ENCODE data around the gene HIVEP3. TPM values are rescaled to one million over a fixed set of nuclear protein-coding genes. Genes with fewer than 3 reads are reported as not detected.

HIVEP3 gene
- total RNA-seq, 4 donors from 2014 or later, result 3.2 to 11.0 (median 4.2) TPM

- intact Hi-C loops (cut with DNase I), result no loop called here
- 94 to 100% methylated on average over 2 of the region's 2 CpGs for WGBS, 2 donors
Measured at GRCh38 chr1:41566969-41567368, 351.8 kb downstream of the HIVEP3 start.

GRCh38 chr1:41566274-41566885 is 352.3 kb downstream of the HIVEP3 start:
- Histone ChIP-seq H3K27ac (no peak overlapping the region), H3K9me3 (no peaks in the 10 kb centered on the region), H3K4me3 (no peak overlapping the region), H3K27me3 (no peaks in the 10 kb centered on the region), H3K36me3 (peaks cover 0 to 20% (median 0%) of the 10 kb centered on the region in 3 donors), H3K4me1 (no peaks in the 10 kb centered on the region)
- TF ChIP-seq CTCF (IDR thresholded peaks at IDR 0.05) (no peak), POLR2A (IDR thresholded peaks at IDR 0.05) (no peak)
- WGBS, 2 donors, result 90 to 92% methylated on average over 4 to 5 of the region's 5 CpGs
- intact Hi-C loops (cut with DNase I), result no loop called here
- DNase-seq, result no peak

More at GRCh38 chr1:41566969-41567368, 351.8 kb downstream of the HIVEP3 start:
- no peaks in the 10 kb centered on the region for H3K4me1 ChIP-seq
- TF ChIP-seq POLR2A (IDR thresholded peaks at IDR 0.05) (no peak), CTCF (IDR thresholded peaks at IDR 0.05) (no peak)
- no peaks in the 10 kb centered on the region for H3K9me3 ChIP-seq
- no peak overlapping the region for H3K27ac ChIP-seq
- peaks cover 0 to 19% (median 0%) of the 10 kb centered on the region in 3 donors for H3K36me3 ChIP-seq
- no peaks in the 10 kb centered on the region for H3K27me3 ChIP-seq
- H3K4me3 ChIP-seq, result no peak overlapping the region
- DNase-seq, result no peak

GRCh38 chr1:41564741-41565475 is 353.8 kb downstream of the HIVEP3 start:
- no peak overlapping the region for H3K4me3 ChIP-seq
- DNase-seq, result no peak
- H3K27me3 ChIP-seq, result no peaks in the 10 kb centered on the region
- H3K36me3 ChIP-seq, result peaks cover 0 to 34% (median 0%) of the 10 kb centered on the region in 3 donors
- no peaks in the 10 kb centered on the region for H3K9me3 ChIP-seq
- WGBS, 2 donors, result 92 to 93% methylated on average over 9 of the region's 9 CpGs
- no peak overlapping the region for H3K27ac ChIP-seq
- intact Hi-C loops (cut with DNase I), result no loop called here
- H3K4me1 ChIP-seq, result no peaks in the 10 kb centered on the region
- TF ChIP-seq CTCF (IDR thresholded peaks at IDR 0.05), result no peak
- no peak for TF ChIP-seq POLR2A (IDR thresholded peaks at IDR 0.05)

- Histone ChIP-seq H3K27me3 (no peaks in the 10 kb centered on the region), H3K4me1 (no peaks in the 10 kb centered on the region), H3K4me3 (no peak overlapping the region), H3K9me3 (no peaks in the 10 kb centered on the region), H3K36me3 (peaks cover 0 to 29% (median 0%) of the 10 kb centered on the region in 3 donors), H3K27ac (no peak overlapping the region)
- no peak for TF ChIP-seq CTCF (IDR thresholded peaks at IDR 0.05)
- no peak for TF ChIP-seq POLR2A (IDR thresholded peaks at IDR 0.05)
- no peak for DNase-seq
- intact Hi-C loops (cut with DNase I), result no loop called here
Measured at GRCh38 chr1:41562328-41562727, 356.4 kb downstream of the HIVEP3 start.

GRCh38 chr1:41560931-41561330 is 357.8 kb downstream of the HIVEP3 start:
- peaks cover 0 to 6% (median 0%) of the 10 kb centered on the region in 3 donors for H3K9me3 ChIP-seq
- DNase-seq, result no peak
- H3K27ac ChIP-seq, result no peak overlapping the region
- no peak overlapping the region for H3K4me3 ChIP-seq
- no peaks in the 10 kb centered on the region for H3K4me1 ChIP-seq
- H3K27me3 ChIP-seq, result no peaks in the 10 kb centered on the region
- WGBS, 2 donors, result 75 to 100% methylated on average over 1 of the region's 1 CpG
- no peak for TF ChIP-seq POLR2A (IDR thresholded peaks at IDR 0.05)
- H3K36me3 ChIP-seq, result peaks cover 0 to 19% (median 0%) of the 10 kb centered on the region in 3 donors
- intact Hi-C loops (cut with DNase I), result no loop called here

All from esophagus squamous epithelium (tissue), 5 donors.